HepG2 (cell line): Measurements from ENCODE around the gene ASXL1. TPM values are rescaled to one million over a fixed set of nuclear protein-coding genes. Genes with fewer than 3 reads are reported as not detected.

ENCODE experiments used
- DNMT1 ChIP-seq: sonication (generic); formaldehyde crosslinking; IDR thresholded peaks from 2 replicates; pipeline ENCODE4 v1.5.1; 2020; ENCODE audit warnings: mild to moderate bottlenecking, missing genetic modification reagents
- ETV5 ChIP-seq: IDR thresholded peaks from 2 replicates; pipeline ENCODE4 v1.6.1; 2018; ENCODE audit warnings: missing biosample characterization, missing genetic modification reagents, inconsistent platforms, borderline replicate concordance
- GPN1 ChIP-seq: sonication (generic); formaldehyde crosslinking; IDR thresholded peaks from 2 replicates; pipeline ENCODE4 v1.5.1; 2020; ENCODE audit warnings: missing genetic modification reagents, borderline replicate concordance
- KDM5B ChIP-seq: sonication (generic); formaldehyde crosslinking; IDR thresholded peaks from 2 replicates; pipeline ENCODE4 v1.4.0; 2020; ENCODE audit warnings: missing genetic modification reagents, mild to moderate bottlenecking, borderline replicate concordance
- KLF9 ChIP-seq: IDR thresholded peaks from 2 replicates; pipeline ENCODE4 v1.6.1; 2016; ENCODE audit warnings: low read depth
- MNT ChIP-seq: fragments of 450-650 bp; IDR thresholded peaks from 2 replicates; pipeline ENCODE4 v1.6.1; 2016
- MTF1 ChIP-seq: sonication (generic); formaldehyde crosslinking; IDR thresholded peaks from 2 replicates; pipeline ENCODE4 v1.5.0; 2020; ENCODE audit warnings: missing genetic modification reagents
- NCOA2 ChIP-seq: sonication (generic); formaldehyde crosslinking; IDR thresholded peaks from 2 replicates; pipeline ENCODE4 v1.8.0; 2022; ENCODE audit warnings: inconsistent platforms
- RFX3 ChIP-seq: IDR thresholded peaks from 2 replicates; pipeline ENCODE4 v1.6.1; 2016; ENCODE audit warnings: missing biosample characterization, missing genetic modification reagents
- RFXANK ChIP-seq: IDR thresholded peaks from 2 replicates; pipeline ENCODE4 v1.6.1; 2016
- SIN3A ChIP-seq: IDR thresholded peaks from 2 replicates; pipeline ENCODE4 v1.6.1; 2011; ENCODE audit warnings: low read depth, mild to moderate bottlenecking, control low read depth, low read length, borderline replicate concordance
- SRSF9 ChIP-seq: fragments of 200-400 bp; formaldehyde crosslinking; IDR thresholded peaks from 2 replicates; pipeline ENCODE4 v1.6.1; 2018; ENCODE audit warnings: borderline replicate concordance, mild to moderate bottlenecking, low read depth, low read length; ENCODE audit not compliant: insufficient read depth, poor library complexity, severe bottlenecking
- TCF12 ChIP-seq, 2 experiments: fragments of 450-650 bp in 1 of 2; sonication (generic) in 1 of 2; formaldehyde crosslinking in 1 of 2; IDR thresholded peaks; 2 replicates each; pipeline versions ENCODE4 v1.6.1 to v1.8.0; 2017 to 2022; ENCODE audit warnings: antibody characterized with exemption in 1 of 2, mild to moderate bottlenecking in 1 of 2, missing genetic modification reagents in 1 of 2, moderate library complexity in 1 of 2
- THRA ChIP-seq: sonication (generic); formaldehyde crosslinking; IDR thresholded peaks from 2 replicates; pipeline ENCODE4 v1.4.0; 2020; ENCODE audit warnings: missing genetic modification reagents, borderline replicate concordance
- ZNF20 ChIP-seq: sonication (generic); formaldehyde crosslinking; IDR thresholded peaks from 2 replicates; pipeline ENCODE4 v1.4.0; 2020; ENCODE audit warnings: mild to moderate bottlenecking, moderate library complexity, missing genetic modification reagents
- ZNF335 ChIP-seq: sonication (generic); formaldehyde crosslinking; IDR thresholded peaks from 2 replicates; pipeline ENCODE4 v1.4.0; 2020; ENCODE audit warnings: missing genetic modification reagents
- ZNF350 ChIP-seq: sonication (generic); formaldehyde crosslinking; IDR thresholded peaks from 2 replicates; pipeline ENCODE4 v1.4.0; 2020; ENCODE audit warnings: mild to moderate bottlenecking, low read depth, missing genetic modification reagents, borderline replicate concordance
- ZNF547 ChIP-seq: sonication (generic); formaldehyde crosslinking; IDR thresholded peaks from 2 replicates; pipeline ENCODE4 v1.5.1; 2020; ENCODE audit warnings: mild to moderate bottlenecking, missing genetic modification reagents
- ZNF605 ChIP-seq: sonication (generic); formaldehyde crosslinking; IDR thresholded peaks from 2 replicates; pipeline ENCODE4 v1.8.0; 2022; ENCODE audit warnings: mild to moderate bottlenecking, missing genetic modification reagents
- ZNF614 ChIP-seq: IDR thresholded peaks from 2 replicates; pipeline ENCODE4 v1.6.1; 2018; ENCODE audit warnings: missing biosample characterization, missing genetic modification reagents, inconsistent platforms, borderline replicate concordance
- ZNF749 ChIP-seq: sonication (generic); formaldehyde crosslinking; IDR thresholded peaks from 2 replicates; pipeline ENCODE4 v1.8.0; 2022; ENCODE audit warnings: mild to moderate bottlenecking, missing genetic modification reagents, moderate library complexity, borderline replicate concordance
- ZNF768 ChIP-seq: sonication (generic); formaldehyde crosslinking; IDR thresholded peaks from 2 replicates; pipeline ENCODE4 v1.4.0; 2020; ENCODE audit warnings: missing genetic modification reagents
- polyA plus RNA-seq, 8 experiments: library from polyadenylated mRNA; depleted of rRNA in 3 of 8; stranded (reverse) in 7 of 8; unstranded in 1 of 8; fragments of >200 nt; fragmentation: Illumina TruSeq in 4 of 8; extraction: Trizol in 4 of 8; gene quantifications; 2 replicates each; pipeline versions ENCODE4 v1.2.1 to v1.2.3, GENCODE V29; 2011 to 2016; ENCODE audit warnings: low read depth in 4 of 8, missing spikeins in 1 of 8, mixed read lengths in 1 of 8; ENCODE audit not compliant: insufficient read depth in 1 of 8
- total RNA-seq, 5 experiments: library from RNA; depleted of rRNA; stranded (reverse); fragments of >200 nt; fragmentation: Illumina TruSeq; extraction: Trizol; gene quantifications; 2 replicates each; pipeline ENCODE4 v1.2.3, GENCODE V29; 2016; ENCODE audit warnings: low read depth in 1 of 5
- TF ChIP-seq, protein P1 (sequence below): IDR thresholded peaks from 2 replicates; pipeline ENCODE4 v1.6.1; 2016; ENCODE audit warnings: mild to moderate bottlenecking
- TF ChIP-seq, protein P2 (sequence below): IDR thresholded peaks from 2 replicates; pipeline ENCODE4 v1.6.1; 2016; ENCODE audit warnings: missing biosample characterization, missing genetic modification reagents, low read depth

ASXL1 gene
- total and polyA plus RNA-seq, 2 of the 13 experiments (the other 11 are each of a cell fraction or from before 2014, with no cell fraction given) = 62.1 to 74.8 TPM

- TF ChIP-seq, protein P1, sequence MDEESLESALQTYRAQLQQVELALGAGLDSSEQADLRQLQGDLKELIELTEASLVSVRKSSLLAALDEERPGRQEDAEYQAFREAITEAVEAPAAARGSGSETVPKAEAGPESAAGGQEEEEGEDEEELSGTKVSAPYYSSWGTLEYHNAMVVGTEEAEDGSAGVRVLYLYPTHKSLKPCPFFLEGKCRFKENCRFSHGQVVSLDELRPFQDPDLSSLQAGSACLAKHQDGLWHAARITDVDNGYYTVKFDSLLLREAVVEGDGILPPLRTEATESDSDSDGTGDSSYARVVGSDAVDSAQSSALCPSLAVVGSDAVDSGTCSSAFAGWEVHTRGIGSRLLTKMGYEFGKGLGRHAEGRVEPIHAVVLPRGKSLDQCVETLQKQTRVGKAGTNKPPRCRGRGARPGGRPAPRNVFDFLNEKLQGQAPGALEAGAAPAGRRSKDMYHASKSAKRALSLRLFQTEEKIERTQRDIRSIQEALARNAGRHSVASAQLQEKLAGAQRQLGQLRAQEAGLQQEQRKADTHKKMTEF (CRISPR knock-in tag) = peak; percentile 79
- TF ChIP-seq SIN3A = no peak
- TF ChIP-seq GPN1 (CRISPR knock-in tag) = no peak
- no peak for TF ChIP-seq ZNF768 (CRISPR knock-in tag)
- 0 out of 2 replicates have a peak, but pooled peaks have one; percentile 33 for TF ChIP-seq KLF9 (CRISPR knock-in tag)
- TF ChIP-seq ZNF605 = no peak
- TF ChIP-seq ZNF547 = no peak
- TF ChIP-seq NCOA2 = peak; percentile 41; the same call in 1 of the 2 replicates
- no peak for TF ChIP-seq SRSF9
- TF ChIP-seq RFX3 (CRISPR knock-in tag) = no peak
- no peak for TF ChIP-seq MTF1
- TF ChIP-seq ETV5 (CRISPR knock-in tag) = peak; percentile 54; the same call in 1 of the 2 replicates
- TF ChIP-seq ZNF614 (CRISPR knock-in tag) = 0 out of 2 replicates have a peak, but pooled peaks have one; percentile 53
- no peak for TF ChIP-seq ZNF749 (CRISPR knock-in tag)
- TF ChIP-seq ZNF20 (CRISPR knock-in tag) = no peak
- TF ChIP-seq TCF12 (IDR thresholded peaks at IDR 0.05) = no peak
- TF ChIP-seq TCF12 (CRISPR knock-in tag; IDR thresholded peaks at IDR 0.05) = no peak
- peak; percentile 28; the same call in 1 of the 2 replicates for TF ChIP-seq THRA
- no peak for TF ChIP-seq KDM5B (CRISPR knock-in tag)
- no peak; the same call in 1 of the 2 replicates for TF ChIP-seq RFXANK (CRISPR knock-in tag)
- no peak for TF ChIP-seq ZNF350 (CRISPR knock-in tag)
- TF ChIP-seq ZNF335 (CRISPR knock-in tag) = no peak
- no peak for TF ChIP-seq MNT
- no peak for TF ChIP-seq DNMT1 (CRISPR knock-in tag)
- TF ChIP-seq, protein P2, sequence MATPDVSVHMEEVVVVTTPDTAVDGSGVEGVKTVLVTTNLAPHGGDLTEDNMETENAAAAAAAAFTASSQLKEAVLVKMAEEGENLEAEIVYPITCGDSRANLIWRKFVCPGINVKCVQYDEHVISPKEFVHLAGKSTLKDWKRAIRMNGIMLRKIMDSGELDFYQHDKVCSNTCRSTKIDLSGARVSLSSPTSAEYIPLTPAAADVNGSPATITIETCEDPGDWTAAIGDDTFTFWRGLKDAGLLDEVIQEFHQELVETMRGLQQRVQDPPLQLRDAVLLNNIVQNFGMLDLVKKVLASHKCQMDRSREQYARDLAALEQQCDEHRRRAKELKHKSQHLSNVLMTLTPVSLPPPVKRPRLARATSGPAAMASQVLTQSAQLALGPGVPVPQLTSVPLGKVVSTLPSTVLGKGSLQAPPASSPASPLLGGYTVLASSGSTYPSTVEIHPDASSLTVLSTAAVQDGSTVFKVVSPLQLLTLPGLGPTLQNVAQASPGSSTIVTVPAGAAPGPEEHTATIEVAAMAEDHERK = no peak
Observed at GRCh38 chr20:32354592-32355416, 3.3 kb upstream of the ASXL1 start (continued).
